NCI-H748 (cell line): ENCODE measurements around the gene AARS1.
"Not testable (repeated sequence)": the region's sequence is repeated elsewhere in the genome, so short reads cannot be mapped to it uniquely, and the experiment has no call there.

Experiments used
- DNase-seq: peaks from one replicate; lab custom pipeline; 2025; ENCODE audit not compliant: unreplicated experiment; lab: John Stamatoyannopoulos, UW

The AARS1 gene

DNA sequence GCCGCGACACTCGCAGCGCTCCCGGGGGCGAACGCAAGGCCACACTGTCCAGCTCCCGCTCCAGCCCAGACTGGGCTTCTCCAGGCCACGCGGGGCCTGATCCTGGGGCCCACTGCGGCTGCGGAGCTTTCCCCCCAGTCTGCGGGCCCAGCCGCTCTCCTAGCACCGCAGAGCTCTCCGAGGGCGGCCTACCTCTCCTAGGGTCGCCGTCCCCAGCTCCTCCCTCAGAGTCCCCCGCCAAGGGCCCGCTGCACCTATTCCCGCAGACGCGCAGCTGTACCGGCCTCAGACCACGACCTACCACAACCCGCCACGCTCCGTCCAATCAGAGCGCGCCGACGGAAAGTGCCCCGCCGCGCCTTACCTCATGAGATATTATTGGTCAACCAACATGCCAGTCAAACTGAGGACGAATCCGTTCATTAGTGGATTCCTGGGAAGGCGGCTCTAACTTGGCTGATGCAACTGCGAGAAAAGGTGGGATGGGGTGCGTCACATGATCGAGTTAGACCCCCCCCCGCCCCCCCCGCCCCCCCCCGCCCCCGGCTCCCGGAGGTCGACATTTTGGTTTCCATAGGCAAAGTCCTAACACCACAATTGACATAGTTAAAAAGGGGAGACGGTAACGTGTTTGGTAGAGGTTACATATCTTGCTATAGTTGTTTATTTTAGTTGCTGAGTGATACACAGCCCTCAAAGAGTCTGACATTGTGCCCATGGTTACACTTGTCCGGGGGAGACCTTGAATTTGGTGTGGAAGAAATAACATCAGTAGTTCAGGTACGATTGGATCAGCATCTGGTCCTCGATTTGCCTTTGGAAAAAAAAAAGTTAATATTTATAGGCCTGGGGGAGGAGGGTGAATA is at the start of gene AARS1:
AARS1 (minus strand) TSS at position 278 of the 866 bp plus-strand sequence. CDS start 6,743 bp downstream, outside the sequence.
- peak; percentile 99 for DNase-seq

DNA sequence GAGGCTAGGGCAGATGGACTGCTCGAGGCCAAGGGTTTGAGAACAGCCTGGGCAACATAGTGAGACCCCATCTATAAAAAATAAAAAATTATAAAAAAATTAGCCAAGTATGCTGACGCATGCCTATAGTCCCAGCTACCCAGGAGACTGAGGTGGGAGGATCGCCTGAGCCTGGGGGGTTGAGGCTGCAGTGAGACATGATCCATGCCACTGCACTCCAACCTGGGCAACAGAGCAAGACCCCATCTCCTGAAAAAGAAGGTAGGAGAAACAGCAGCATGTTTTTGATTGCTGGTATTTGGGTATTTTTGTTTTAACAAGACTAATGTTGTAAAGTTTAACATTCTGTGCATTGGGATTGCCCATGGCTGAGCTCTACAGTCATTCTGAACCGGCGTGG is 48.5 kb upstream of the AARS1 start:
- DNase-seq, result no peak

DNA sequence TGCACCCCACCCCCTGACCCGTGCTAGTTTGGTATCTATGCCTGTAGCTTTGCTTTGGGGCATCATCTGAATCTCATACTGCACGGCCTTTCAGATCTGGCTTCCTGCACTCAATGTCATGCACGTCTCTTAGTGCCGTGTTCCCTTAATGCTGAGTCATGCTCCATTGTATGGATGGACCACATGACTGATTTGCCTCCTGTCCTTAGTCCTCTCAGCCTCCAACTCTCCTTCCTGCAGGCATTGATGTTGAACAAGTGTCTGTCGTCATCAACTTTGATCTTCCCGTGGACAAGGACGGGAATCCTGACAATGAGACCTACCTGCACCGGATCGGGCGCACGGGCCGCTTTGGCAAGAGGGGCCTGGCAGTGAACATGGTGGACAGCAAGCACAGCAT is 43.4 kb upstream of the AARS1 start:
- not testable (repeated sequence) for DNase-seq

DNA sequence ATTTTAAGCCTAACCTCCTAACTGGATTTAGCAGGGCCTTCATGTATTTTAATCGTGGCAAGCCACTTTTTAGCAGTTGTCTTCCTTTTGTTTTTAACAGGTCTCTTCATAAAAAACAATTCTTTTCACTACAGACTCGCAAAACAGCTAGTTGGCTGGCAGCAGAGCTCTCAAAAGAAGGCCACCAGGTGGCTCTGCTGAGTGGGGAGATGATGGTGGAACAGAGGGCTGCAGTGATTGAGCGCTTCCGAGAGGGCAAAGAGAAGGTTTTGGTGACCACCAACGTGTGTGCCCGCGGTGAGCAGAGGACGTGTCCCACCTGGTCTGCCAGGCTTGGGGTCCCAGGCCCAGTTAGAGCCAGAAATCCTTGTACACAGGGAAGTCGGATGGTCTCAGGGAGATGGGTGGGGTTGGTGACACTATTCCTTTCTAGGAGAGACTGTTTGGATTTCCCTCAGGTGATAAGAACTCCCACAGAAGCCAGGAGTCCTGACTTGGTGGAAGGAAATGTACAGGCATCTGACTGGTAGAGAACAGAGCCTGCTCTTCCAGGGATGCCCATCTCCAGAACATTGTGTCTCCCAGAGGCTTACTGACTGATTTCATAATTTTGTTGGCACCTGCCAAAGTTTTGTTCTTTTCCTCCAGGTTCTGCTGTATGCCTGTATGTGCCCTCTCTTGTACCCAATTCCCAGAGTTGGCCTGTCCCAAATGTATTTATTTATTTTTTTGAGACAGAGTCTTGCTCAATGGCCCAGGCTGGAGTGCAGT is 42.5 kb upstream of the AARS1 start:
- DNase-seq, result no peak

DNA sequence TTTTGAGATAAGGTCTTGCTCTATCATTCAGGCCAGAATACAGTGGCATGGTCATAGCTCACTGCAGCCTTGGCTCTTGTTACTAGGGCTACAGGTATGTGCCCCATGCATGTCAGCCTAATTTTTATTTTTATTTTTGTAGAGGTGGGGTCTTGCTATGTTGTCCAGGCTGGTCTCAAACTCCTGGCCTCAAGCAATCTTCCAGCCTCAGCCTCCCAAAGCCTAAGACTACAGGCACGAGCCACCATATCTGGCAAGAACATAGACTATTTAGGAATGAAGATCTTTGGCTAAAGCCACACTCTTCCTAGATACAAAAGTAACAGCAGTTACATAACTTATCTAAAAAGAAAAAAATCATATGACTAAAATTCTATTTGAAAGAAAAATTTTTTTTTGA is 41.8 kb upstream of the AARS1 start:
- DNase-seq, result no peak

DNA sequence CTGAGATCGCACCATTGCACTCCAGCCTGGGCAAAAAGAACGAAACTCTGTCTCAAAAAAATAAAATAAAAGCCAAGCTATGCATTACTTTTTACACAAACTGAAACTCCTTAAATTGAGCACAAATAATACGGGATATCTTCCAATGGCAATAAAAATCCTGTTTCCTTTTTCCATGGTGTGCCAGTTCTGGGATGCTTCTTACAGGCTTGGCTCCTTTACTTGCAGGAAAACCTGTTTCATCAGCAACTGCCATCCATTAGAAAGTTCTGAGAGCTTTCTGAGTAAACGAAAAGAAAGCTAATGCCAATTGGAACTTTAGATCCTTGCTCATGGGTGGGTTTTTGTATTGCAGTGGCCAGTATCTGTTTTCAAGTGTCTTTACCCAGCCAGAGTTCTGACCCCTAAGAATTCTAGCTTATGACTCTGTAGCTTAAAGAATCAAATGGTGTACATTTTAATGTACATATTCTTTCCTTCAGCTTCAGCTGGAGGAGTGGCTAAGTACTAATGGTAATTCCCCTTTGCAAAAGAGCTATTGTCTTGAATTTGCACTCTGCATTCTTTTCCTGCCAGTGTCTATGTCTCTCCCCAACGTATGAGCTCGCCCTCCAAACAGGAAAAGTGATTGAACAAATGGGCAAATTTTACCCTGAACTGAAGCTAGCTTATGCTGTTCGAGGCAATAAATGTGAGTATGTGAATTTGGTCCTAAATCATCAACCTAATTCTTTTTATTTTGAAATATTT is 35.9 kb upstream of the AARS1 start:
- DNase-seq, result no peak

DNA sequence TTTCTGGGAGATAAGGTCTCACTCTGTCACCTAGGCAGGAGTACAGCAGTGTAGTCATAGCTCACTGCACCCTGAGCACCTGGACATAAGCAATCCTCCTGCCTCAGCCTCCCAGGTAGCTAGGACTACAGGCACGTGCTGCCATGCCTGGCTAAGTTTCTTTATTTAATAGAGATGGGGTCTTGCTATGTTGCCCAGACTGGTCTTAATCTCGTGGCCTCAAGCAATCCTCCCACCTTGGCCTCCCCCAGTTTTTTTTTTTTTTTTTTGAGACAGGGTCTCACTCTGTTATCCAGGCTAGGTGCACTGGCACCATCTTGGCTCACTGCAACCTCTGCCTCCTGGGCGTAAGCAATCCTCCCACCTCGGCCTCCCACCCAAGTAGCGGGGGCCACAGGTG is 30.8 kb upstream of the AARS1 start:
- no peak for DNase-seq

DNA sequence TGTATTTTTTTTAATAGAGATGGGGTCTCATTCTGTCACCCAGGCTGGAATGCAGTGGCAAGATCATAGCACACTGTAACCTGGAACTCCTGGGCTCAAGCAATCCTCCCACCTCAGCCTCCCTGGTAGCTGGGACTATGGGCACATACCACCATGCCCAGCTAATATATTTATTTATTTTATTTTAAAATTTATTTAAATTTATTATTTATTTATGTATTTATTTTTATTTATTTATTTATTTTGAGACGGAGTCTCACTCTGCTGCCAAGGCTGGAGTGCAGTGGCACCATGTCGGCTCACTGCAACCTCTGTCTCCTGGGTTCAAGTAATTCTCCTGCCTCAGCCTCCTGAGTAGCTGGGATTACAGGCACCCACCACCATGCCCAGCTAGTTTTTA is 18.4 kb upstream of the AARS1 start:
- not testable (repeated sequence) for DNase-seq

DNA sequence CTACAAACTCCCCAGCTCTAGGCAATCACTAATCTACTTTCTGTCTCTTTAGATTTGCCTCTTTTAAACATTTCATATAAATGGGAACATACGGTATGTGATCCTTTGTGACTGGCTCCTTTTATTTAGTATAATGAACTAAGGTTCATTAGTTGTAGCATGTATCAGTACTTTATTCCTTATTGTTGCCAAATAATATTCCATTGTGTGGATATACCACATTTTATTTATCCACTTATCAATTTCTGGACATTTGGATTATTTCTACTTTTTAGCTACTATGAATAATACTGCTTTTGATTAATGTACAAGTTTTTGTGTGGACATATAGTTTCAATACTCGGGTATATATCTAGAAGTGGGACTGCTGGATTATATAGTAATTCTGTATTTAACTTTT is 17.6 kb upstream of the AARS1 start:
- DNase-seq, result no peak

DNA sequence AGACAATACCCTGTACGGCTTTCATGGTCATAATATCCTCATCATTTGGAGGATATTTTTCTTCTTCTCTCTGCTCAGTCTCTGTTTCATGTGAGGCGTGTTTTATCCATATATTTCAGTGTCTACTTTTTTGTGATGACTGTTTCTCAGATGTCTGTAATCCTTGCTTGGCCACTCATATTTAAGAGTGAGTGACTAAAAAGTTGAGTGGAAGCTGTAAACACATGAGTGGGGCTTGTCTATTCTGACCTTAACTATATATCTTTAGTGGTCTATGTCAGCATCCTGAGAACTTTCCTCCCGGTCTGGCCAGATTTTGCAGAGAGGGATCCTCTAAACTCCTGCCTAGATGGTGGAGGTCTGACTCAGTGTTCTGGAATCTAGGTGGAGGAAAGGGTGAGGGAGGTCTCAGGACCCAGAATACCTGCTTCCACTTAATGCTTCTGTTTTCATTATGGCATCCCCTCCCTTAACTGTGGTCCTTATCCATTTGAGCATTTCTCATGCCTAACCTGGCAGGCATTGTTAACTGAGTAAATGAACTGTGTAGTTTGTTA is 15.7 kb upstream of the AARS1 start:
- DNase-seq, result no peak

DNA sequence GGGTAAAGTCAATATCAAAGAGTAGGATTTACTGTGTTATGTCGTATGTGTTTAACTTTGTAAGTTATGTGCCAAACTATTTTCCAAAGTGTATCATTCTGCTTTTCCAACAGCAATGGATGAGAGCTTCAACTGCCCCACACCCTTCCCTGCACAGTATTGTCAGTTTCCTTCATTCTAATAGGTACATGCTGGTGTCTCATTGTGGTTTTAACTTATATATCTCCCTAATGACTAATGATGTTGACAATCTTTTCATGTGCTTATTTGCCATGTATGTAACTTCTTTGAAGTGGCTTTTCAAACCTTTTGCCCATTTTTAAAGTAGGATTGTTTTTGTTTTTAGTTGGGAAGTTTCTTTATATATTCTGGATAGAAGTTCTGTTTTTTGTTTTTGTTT is 13.4 kb upstream of the AARS1 start:
- DNase-seq, result no peak

DNA sequence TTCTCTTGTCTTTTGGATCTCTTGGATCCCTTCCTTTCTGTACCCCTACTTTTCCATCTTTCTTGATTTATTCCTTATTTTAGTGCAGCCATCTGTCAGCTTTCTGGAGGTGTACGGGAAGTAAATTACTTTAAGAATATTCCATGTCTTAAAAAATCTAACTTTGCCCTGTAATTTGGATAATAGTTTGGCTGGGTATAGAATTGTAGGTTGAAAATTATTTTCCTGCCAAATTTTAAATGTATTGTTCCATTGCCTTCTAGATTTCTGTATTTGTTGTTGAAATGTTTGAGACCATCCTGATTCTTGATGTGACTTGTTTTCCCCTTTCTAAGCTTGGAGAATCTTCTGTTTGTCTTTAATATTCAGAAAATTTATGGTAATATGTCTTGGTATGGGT is 11.8 kb upstream of the AARS1 start:
- no peak for DNase-seq

DNA sequence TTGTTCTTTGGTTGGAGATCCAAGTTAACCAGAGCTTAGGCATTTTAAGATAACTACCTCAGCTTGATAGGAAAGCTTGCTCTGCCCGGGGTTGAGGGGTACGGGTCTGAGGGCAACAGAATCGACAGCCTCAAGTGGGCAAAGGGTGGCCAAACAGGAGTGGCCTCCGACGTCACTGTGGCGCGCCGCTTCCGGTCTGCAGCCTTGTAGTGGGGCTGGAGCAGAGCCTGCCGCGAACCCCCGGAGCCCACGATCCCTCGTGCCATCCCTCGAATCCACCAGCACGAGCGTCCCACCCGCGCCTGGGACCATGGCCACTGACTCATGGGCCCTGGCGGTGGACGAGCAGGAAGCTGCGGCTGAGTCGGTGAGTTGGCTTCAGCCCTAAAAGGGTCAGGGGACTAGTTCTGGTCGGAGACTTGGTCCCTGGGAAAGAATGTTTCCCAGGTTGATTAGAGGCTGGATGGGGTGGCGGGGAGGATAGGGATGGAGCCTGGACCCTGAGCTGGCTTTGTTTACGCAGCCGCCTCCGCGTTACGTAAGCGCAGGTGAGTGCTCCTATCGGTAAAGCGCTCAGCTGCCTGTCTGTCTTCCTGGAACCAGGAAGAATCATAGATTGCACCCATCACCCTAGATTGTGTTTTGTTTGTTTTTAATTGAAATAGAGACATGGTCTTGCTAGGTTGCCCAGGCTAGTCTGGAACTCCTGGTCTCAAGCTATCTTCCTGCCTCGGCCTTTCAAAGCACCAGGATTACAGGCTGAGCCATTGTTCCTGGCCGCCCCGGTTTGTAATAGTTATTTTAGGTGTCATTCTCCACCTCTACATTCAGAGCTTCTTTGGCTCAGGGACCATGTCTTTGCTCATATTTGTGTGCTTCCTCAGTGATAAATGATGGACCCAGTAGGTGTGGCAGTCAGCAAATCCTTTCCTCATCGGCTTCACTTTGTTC is 10.0 kb upstream of the AARS1 start, which contains the start of gene DDX19B:
DDX19B (plus strand) TSS at position 199 of the 951 bp plus-strand sequence; CDS start at position 311, 112 bp downstream.
- peak; percentile 79 for DNase-seq

DNA sequence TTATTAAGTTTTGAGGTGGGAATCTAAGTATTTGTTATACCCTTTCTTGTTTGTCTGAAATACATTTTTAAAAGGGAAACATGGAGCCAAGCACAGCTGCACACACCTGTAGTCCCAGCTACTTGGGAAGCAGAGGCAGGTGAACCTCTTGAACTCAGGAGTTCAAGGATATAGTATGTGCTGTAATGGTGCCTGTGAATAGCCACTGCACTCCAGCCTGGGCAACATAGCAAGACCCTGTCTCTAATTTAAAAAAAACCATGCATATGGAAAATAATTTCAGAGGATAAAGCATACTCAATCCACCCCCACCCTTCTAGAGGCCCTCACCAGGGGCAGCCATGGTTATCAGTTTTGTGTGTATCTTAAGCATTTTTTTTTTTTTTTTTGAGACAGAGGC is 6.3 kb upstream of the AARS1 start:
- no peak for DNase-seq

DNA sequence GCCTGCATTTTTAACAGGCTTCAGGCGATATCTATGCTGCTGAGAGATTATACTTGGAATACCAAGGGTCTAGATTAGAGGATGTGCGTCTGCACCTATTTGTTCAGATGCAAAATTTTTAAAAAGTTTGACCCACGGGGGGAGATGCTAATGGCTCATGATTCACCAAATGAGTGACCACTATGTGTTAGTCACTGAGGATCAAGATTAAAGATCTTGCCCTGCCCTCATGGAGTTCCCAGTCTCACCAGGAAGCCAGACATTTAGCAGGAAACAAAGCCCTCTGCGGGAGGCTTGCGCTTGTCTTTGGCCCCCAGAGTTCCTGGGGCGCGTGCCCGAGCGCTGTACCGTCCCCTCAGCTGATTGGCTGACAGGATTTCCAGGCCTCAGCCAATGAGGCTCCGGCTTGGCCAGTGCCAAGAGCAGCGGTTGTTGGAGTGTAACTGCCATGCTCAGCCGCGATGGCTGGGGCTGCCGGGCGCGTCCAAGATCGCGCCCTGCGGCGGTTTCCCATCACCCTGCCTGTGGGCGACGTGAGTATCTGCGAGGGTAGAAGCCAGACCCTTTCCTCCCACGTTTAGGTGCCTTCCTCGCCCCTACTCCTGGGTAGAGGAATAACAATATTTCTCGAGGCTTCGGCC is 5.2 kb upstream of the AARS1 start:
- no peak for DNase-seq

DNA sequence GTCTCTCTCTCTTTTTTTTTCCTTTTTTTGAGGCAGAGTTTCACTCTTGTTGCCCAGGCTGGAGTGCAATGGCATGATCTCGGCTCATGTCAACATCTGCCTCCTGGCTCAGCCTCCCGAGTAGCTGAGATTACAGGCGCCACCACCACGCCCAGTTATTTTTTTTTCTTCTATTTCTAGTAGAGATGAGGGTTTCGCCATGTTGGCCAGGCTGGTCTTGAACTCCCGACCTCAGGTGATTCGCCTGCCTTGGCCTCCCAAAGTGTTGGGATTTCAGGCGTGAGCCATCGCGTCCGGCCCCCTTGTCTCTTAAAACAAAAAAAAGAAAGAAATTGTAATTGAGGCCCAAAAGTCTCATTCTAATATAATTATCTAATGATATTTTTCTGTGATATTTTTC is 2.8 kb upstream of the AARS1 start:
- not testable (repeated sequence) for DNase-seq

DNA sequence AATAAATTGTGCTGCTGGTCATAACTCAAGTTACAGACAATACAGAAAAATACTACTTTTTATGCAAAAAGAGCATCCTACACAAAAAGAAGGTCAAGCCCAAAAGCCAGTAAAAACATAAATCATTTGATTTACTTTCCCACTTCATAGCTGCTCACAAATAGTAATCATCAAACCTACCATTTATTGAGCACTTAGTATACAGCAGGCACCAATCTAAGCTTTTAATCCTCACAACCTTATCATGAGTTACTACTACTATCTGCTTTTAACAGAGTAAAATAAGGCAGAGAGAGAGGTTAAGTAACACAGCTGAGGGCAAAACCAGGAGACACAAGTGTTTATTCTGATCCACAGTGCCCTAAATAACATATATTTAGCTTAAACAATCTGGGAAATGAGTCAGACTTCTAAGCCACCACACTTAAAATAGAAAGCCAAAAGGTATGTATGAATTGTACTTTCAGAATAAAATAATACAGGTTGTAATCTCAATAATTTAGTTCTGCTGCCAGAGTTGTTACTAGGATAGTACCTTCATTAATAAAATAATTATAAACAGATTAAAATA is 1.7 kb upstream of the AARS1 start:
- DNase-seq, result no peak

DNA sequence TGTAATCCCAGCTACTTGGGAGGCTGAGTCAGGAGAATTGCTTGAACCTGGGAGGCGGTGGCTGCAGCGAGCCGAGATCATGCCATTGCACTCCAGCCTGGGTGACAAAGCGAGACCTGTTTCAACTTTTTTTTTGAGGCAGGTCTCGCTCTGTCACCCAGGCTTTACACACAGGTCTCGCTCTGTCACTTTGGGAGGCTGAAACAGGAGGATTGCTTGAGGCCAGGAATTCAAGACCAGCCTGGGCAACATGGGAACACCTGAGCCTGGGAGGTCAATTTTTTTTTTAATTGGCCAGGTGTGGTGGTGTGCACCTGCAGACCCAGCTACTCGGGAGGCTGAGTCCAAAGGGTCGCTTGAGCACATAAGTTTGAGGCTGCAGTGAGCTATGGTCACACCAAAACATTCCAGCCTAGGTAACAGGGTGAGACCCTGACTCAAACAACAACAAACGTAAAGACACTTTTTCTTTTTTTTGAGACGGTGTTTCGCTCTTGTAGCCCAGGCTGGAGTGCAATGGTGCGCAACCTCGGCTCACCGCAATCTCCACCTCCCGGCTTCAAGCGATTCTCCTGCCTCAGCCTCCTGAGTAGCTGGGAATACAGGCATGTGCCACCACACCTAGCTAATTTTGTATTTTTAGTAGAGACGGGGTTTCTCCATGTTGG is 1.9 kb downstream of the AARS1 start:
- not testable (repeated sequence) for DNase-seq

DNA sequence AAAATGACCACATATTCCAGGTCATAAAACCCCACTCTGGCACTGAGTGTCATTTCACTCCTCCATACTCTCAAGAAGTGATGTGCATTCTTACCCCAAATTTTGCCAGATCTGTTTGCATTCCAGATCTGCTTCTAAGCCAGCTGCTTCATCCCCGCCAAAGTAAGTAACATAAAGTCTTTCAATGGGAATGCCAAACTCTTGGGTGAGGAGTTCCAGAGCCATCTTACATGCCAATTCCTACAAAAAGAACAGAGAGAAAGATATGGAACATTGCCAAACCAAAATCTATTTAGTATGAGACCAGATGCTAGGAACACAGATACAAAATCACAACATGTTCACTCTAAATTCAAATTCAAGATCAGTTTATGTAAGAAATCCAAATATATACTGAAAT is 12.9 kb downstream of the AARS1 start:
- no peak for DNase-seq
